Sigmoid colon (tissue), 7 donors: ENCODE measurements around the gene ASAP2. TPM values are rescaled to one million over a fixed set of nuclear protein-coding genes. Genes with fewer than 3 reads are reported as not detected.
"Not testable (repeated sequence)": the region's sequence is repeated elsewhere in the genome, so short reads cannot be mapped to it uniquely, and the experiment has no call there.

Experiments used
- DNase-seq: peaks from one replicate; pipeline ENCODE4 v3.0.0-alpha.2; 2019
- H3K27ac ChIP-seq, 4 donors: fragments of 200-600 bp; sonication (generic); one replicate each; pipeline ENCODE4 v1.5.1; 2016 to 2019; ENCODE audit warnings: mild to moderate bottlenecking in 1 of 4
- H3K27me3 ChIP-seq, 3 donors: fragments of 200-600 bp; sonication (generic); one replicate each; pipeline ENCODE4 v1.5.1; 2019; ENCODE audit warnings: mild to moderate bottlenecking in 1 of 3
- H3K36me3 ChIP-seq, 4 donors: fragments of 200-600 bp; sonication (generic); one replicate each; pipeline ENCODE4 v1.5.1; 2016 to 2019
- H3K4me1 ChIP-seq, 4 donors: fragments of 200-600 bp; sonication (generic); one replicate each; pipeline ENCODE4 v1.5.1; 2017 to 2019
- H3K4me3 ChIP-seq, 4 donors: fragments of 200-600 bp; sonication (generic); one replicate each; pipeline ENCODE4 v1.5.1; 2017 to 2019; ENCODE audit warnings: mild to moderate bottlenecking in 2 of 4, moderate library complexity in 1 of 4
- H3K9me3 ChIP-seq, 4 donors: fragments of 200-600 bp in 3 of 4; sonication (generic) in 3 of 4; one replicate each; pipeline versions ENCODE4 v1.5.1 to v1.6.1; 2013 to 2019
- CTCF ChIP-seq, 4 experiments: fragments of 450-650 bp in 3 of 4; fragments of 200-600 bp in 1 of 4; IDR thresholded peaks; one replicate each; pipeline ENCODE4 v1.5.1; 2016 to 2019; ENCODE audit warnings: antibody characterized with exemption in 4 of 4, mild to moderate bottlenecking in 3 of 4, moderate library complexity in 2 of 4
- EP300 ChIP-seq, 4 donors: sonication (generic); formaldehyde crosslinking; IDR thresholded peaks; one replicate each; pipeline ENCODE4 v1.6.1; 2017; ENCODE audit warnings: antibody characterized with exemption in 4 of 4
- POLR2A ChIP-seq, 2 donors: fragments of 450-650 bp; IDR thresholded peaks; one replicate each; pipeline ENCODE4 v1.6.1; 2016; ENCODE audit warnings: antibody characterized with exemption in 2 of 2, mild to moderate bottlenecking in 2 of 2, moderate library complexity in 2 of 2
- POLR2AphosphoS5 ChIP-seq, 4 donors: sonication (generic); formaldehyde crosslinking; IDR thresholded peaks; one replicate each; pipeline ENCODE4 v1.6.1; 2017; ENCODE audit warnings: antibody characterized with exemption in 4 of 4
- WGBS, 2 donors: extraction: QIAGEN DNeasy Blood & Tissue Kit; methylation state at CpG; one replicate each; pipeline ENCODE4 v1.1.7; 2013; 5-methylcytosine and 5-hydroxymethylcytosine counted together
- intact Hi-C: fragments of 100-400 bp; cut with DNase I; formaldehyde crosslinking; loops from one replicate; pipeline ENCODE4 v1.15.1; 2023
- polyA plus RNA-seq, 3 donors: library from polyadenylated mRNA; stranded (reverse); fragments of 200-250 nt; gene quantifications; one replicate each; pipeline ENCODE4 v1.2.3, GENCODE V29; 2013
- total RNA-seq, 4 donors: library from RNA; depleted of rRNA; stranded (reverse); fragments of >200 nt; gene quantifications; one replicate each; pipeline ENCODE4 v1.1.0, GENCODE V29; 2016
- donor health status: healthy with polysubstance abuse.
- donor health status: Bipolar disorder and iron deficiency.
- donor health status: healthy.

ASAP2 gene
- total and polyA plus RNA-seq, 7 donors: 15.1 to 56.5 (median 25.8) TPM

- H3K4me1 ChIP-seq: peaks cover 0 to 74% (median 51%) of the 10 kb centered on the region in 4 donors
Observed at GRCh38 chr2:9212661-9213411, 6.2 kb downstream of the ASAP2 start.

GRCh38 chr2:9213477-9214051 is 7.0 kb downstream of the ASAP2 start:
- TF ChIP-seq POLR2AphosphoS5 (IDR thresholded peaks at IDR 0.05) (no peak), EP300 (IDR thresholded peaks at IDR 0.05) (no peak), CTCF (IDR thresholded peaks at IDR 0.05) (no peak), POLR2A (IDR thresholded peaks at IDR 0.05) (no peak)
- intact Hi-C loops: no loop called here
- H3K4me3 ChIP-seq: no peak overlapping the region
- H3K4me1 ChIP-seq: peaks cover 0 to 68% (median 46%) of the 10 kb centered on the region in 4 donors
- no peaks in the 10 kb centered on the region for H3K9me3 ChIP-seq
- DNase-seq: no peak
- H3K27me3 ChIP-seq: no peaks in the 10 kb centered on the region
- 96 to 97% methylated on average over 2 of the region's 2 CpGs for WGBS, 2 donors
- H3K36me3 ChIP-seq: no peaks in the 10 kb centered on the region
- peak overlapping the region in 3 of 4 donors; percentile 39 to 93 (median 51) for H3K27ac ChIP-seq

More at GRCh38 chr2:9212661-9213411, 6.2 kb downstream of the ASAP2 start:
- Histone ChIP-seq H3K27me3 (no peaks in the 10 kb centered on the region), H3K4me3 (no peak overlapping the region), H3K27ac (peak overlapping the region; percentile 17 to 93 (median 45)), H3K36me3 (no peaks in the 10 kb centered on the region), H3K9me3 (no peaks in the 10 kb centered on the region)
- 31 to 69% methylated on average over 19 of the region's 19 CpGs for WGBS, 2 donors
- intact Hi-C loops: no loop called here
- TF ChIP-seq CTCF (IDR thresholded peaks at IDR 0.05): no peak
- no peak for TF ChIP-seq POLR2A (IDR thresholded peaks at IDR 0.05)
- TF ChIP-seq EP300 (IDR thresholded peaks at IDR 0.05): no peak
- no peak for TF ChIP-seq POLR2AphosphoS5 (IDR thresholded peaks at IDR 0.05)
- no peak for DNase-seq

GRCh38 chr2:9214873-9215272 is 8.3 kb downstream of the ASAP2 start:
- TF ChIP-seq CTCF (IDR thresholded peaks at IDR 0.05): no peak
- no peak for TF ChIP-seq EP300 (IDR thresholded peaks at IDR 0.05)
- TF ChIP-seq POLR2A (IDR thresholded peaks at IDR 0.05): no peak
- TF ChIP-seq POLR2AphosphoS5 (IDR thresholded peaks at IDR 0.05): no peak
- WGBS, 2 donors: 75 to 84% methylated on average over 8 of the region's 8 CpGs
- intact Hi-C loops: no loop called here
- no peak for DNase-seq
- Histone ChIP-seq H3K9me3 (no peaks in the 10 kb centered on the region), H3K4me1 (peaks cover 0 to 55% (median 44%) of the 10 kb centered on the region in 4 donors), H3K4me3 (no peak overlapping the region), H3K27ac (no peak overlapping the region), H3K27me3 (no peaks in the 10 kb centered on the region), H3K36me3 (no peaks in the 10 kb centered on the region)

- no peak for DNase-seq
- no peaks in the 10 kb centered on the region for H3K36me3 ChIP-seq
- peaks cover 0 to 56% (median 46%) of the 10 kb centered on the region in 4 donors for H3K4me1 ChIP-seq
- intact Hi-C loops: no loop called here
- H3K9me3 ChIP-seq: no peaks in the 10 kb centered on the region
- no peak overlapping the region for H3K27ac ChIP-seq
- no peak for TF ChIP-seq CTCF (IDR thresholded peaks at IDR 0.05)
- no peaks in the 10 kb centered on the region for H3K27me3 ChIP-seq
- WGBS, 2 donors: 73 to 74% methylated on average over 4 of the region's 4 CpGs
- H3K4me3 ChIP-seq: no peak overlapping the region
Observed at GRCh38 chr2:9215680-9216079, 9.1 kb downstream of the ASAP2 start.

- DNase-seq, intact Hi-C loops, H3K4me3 ChIP-seq, H3K9me3 ChIP-seq, H3K27ac ChIP-seq, H3K27me3 ChIP-seq, H3K36me3 ChIP-seq: not testable (repeated sequence)
- peaks cover 0 to 56% (median 45%) of the 10 kb centered on the region in 4 donors for H3K4me1 ChIP-seq
- 99 to 100% methylated on average over 2 of the region's 2 CpGs for WGBS, 2 donors
Observed at GRCh38 chr2:9216143-9216542, 9.5 kb downstream of the ASAP2 start.
